Gastrocnemius medialis (tissue), 4 donors: ENCODE measurements around the gene RPS25.

Source experiments
- POLR2A ChIP-seq, 2 donors: fragments of 450-650 bp; IDR thresholded peaks; one replicate each; pipeline ENCODE4 v1.6.1; 2017; ENCODE audit warnings: antibody characterized with exemption in 2 of 2, mild to moderate bottlenecking in 2 of 2, moderate library complexity in 2 of 2
- TF ChIP-seq, protein P1 (sequence below), 5 experiments: fragments of 450-650 bp in 3 of 5; fragments of 200-600 bp in 2 of 5; sonication (generic) in 2 of 5; IDR thresholded peaks in 4 of 5; conservative IDR thresholded peaks in 1 of 5; 1 replicate in 4 of 5; 2 replicates in 1 of 5; pipeline ENCODE4 v1.5.1; 2016 to 2019; ENCODE audit warnings: antibody characterized with exemption in 5 of 5, mild to moderate bottlenecking in 3 of 5, moderate library complexity in 3 of 5

DNA sequence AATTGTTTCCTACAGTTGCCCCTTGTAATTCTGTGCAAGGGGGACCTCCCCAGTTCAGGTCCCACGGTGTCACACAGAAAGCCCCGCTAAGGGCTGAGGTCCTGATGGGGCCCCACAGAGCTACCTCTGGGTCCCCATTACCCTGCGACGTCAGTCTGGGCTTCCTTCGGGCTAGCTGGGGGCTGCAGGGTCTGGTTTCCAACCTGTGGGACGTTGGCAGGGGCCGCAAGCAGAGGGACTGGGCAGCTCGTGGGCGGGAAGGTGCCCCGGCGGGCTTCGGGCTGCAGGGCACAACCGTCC, 11.8 kb upstream of the RPS25 start:
- TF ChIP-seq, protein P1, sequence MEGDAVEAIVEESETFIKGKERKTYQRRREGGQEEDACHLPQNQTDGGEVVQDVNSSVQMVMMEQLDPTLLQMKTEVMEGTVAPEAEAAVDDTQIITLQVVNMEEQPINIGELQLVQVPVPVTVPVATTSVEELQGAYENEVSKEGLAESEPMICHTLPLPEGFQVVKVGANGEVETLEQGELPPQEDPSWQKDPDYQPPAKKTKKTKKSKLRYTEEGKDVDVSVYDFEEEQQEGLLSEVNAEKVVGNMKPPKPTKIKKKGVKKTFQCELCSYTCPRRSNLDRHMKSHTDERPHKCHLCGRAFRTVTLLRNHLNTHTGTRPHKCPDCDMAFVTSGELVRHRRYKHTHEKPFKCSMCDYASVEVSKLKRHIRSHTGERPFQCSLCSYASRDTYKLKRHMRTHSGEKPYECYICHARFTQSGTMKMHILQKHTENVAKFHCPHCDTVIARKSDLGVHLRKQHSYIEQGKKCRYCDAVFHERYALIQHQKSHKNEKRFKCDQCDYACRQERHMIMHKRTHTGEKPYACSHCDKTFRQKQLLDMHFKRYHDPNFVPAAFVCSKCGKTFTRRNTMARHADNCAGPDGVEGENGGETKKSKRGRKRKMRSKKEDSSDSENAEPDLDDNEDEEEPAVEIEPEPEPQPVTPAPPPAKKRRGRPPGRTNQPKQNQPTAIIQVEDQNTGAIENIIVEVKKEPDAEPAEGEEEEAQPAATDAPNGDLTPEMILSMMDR (IDR thresholded peaks at IDR 0.05 in 4 of 5, conservative IDR thresholded peaks at IDR 0.05 in 1 of 5), result no peak
- TF ChIP-seq POLR2A (IDR thresholded peaks at IDR 0.05), result no peak
